HCT116 (cell line): ENCODE measurements around the gene SDK1. TPM values are rescaled to one million over a fixed set of nuclear protein-coding genes. Genes with fewer than 3 reads are reported as not detected.

ENCODE experiments used
- ATAC-seq: fragments of 200-7000 bp; cut with Tn5 transposase; 2 replicates; pipeline ENCODE4 v1.9.1; 2020; ENCODE audit warnings: mild to moderate bottlenecking, moderate library complexity
- BruUV-seq: library from RNA; stranded (reverse); fragments of 400-500 nt; replicated peaks from 2 replicates; lab custom pipeline; 2021; lab: Mats Ljungman, UMichigan
- CTCF ChIA-PET: fragments of 300-600 bp; sonication (Branson Sonifier 250); formaldehyde crosslinking; loops from one replicate; lab custom pipeline; 2021; ENCODE audit warnings: antibody characterized with exemption; lab: Charles Lee
- POLR2A ChIA-PET: fragments of 300-600, 350-600 bp; sonication (Branson Sonifier 250); formaldehyde crosslinking; loops from one replicate; lab custom pipeline; 2021; ENCODE audit warnings: antibody characterized with exemption; lab: Charles Lee
- RAD21 ChIA-PET, 2 experiments: fragments of 300-600 bp; sonication (Branson Sonifier 250); formaldehyde crosslinking; loops; one replicate each; lab custom pipeline; 2023; ENCODE audit warnings: low total read pairs in 2 of 2; ENCODE audit not compliant: uncharacterized antibody in 2 of 2, unreplicated experiment in 2 of 2, low non-redundant PET in 1 of 2; lab: Charles Lee
- DNase-seq: peaks from one replicate; pipeline ENCODE4 v3.0.0-alpha.2; 2010; ENCODE audit warnings: low read depth, low spot score
- H2AFZ ChIP-seq: fragments of 200-600 bp; shearing (Covaris generic), sonication (generic); 2 replicates; pipeline ENCODE4 v1.6.1; 2017; ENCODE audit warnings: low read depth, mixed run types, mixed read lengths, antibody characterized with exemption, low read length; ENCODE audit not compliant: poor library complexity, severe bottlenecking
- H3K27ac ChIP-seq: 2 replicates; pipeline ENCODE4 v1.5.1; 2012; ENCODE audit warnings: low read depth, low read length
- H3K27me3 ChIP-seq: fragments of 200-600 bp; sonication (generic); 2 replicates; pipeline ENCODE4 v1.6.1; 2016; ENCODE audit warnings: mixed run types, low read length, mixed read lengths; ENCODE audit not compliant: insufficient read depth
- H3K36me3 ChIP-seq, 2 experiments: fragments of 200-500 bp in 1 of 2; fragments of 200-600 bp in 1 of 2; sonication (Bioruptor generic) in 1 of 2; sonication (generic) in 1 of 2; 2 replicates each; pipeline versions ENCODE4 v1.5.1 to v1.6.1; 2014 to 2016; ENCODE audit warnings: low read length in 2 of 2, inconsistent platforms in 1 of 2, mixed read lengths in 1 of 2, mixed run types in 1 of 2; ENCODE audit not compliant: insufficient read depth in 2 of 2, control insufficient read depth in 1 of 2
- H3K4me1 ChIP-seq, 2 experiments: fragments of 200-600 bp in 1 of 2; sonication (generic) in 1 of 2; 2 replicates each; pipeline versions ENCODE4 v1.5.1 to v1.6.1; 2012 to 2017; ENCODE audit warnings: low read length in 2 of 2, inconsistent platforms in 1 of 2, mild to moderate bottlenecking in 1 of 2, mixed read lengths in 1 of 2, mixed run types in 1 of 2, moderate library complexity in 1 of 2; ENCODE audit not compliant: insufficient read depth in 2 of 2, control insufficient read depth in 1 of 2
- H3K4me2 ChIP-seq: fragments of 200-600 bp; sonication (generic); 2 replicates; pipeline ENCODE4 v1.6.1; 2017; ENCODE audit warnings: mixed run types, low read length, mixed read lengths
- H3K4me3 ChIP-seq, 2 experiments: fragments of 200-600 bp in 1 of 2; sonication (generic) in 1 of 2; replicated peaks in 1 of 2; 2 replicates each; pipeline ENCODE4 v1.5.1; 2011 to 2016; ENCODE audit warnings: low read length in 2 of 2, control low read depth in 1 of 2, low read depth in 1 of 2, mild to moderate bottlenecking in 1 of 2, mixed read lengths in 1 of 2, mixed run types in 1 of 2
- H3K79me2 ChIP-seq: fragments of 200-600 bp; sonication (generic); 2 replicates; pipeline ENCODE4 v1.6.1; 2017; ENCODE audit warnings: mild to moderate bottlenecking, mixed run types, low read length, moderate library complexity, mixed read lengths; ENCODE audit not compliant: insufficient read depth
- H3K9ac ChIP-seq: fragments of 200-600 bp; sonication (generic); 2 replicates; pipeline ENCODE4 v1.6.1; 2016; ENCODE audit warnings: low read length, mixed read lengths
- H3K9me2 ChIP-seq: fragments of 200-600 bp; sonication (generic), shearing (Covaris generic); 2 replicates; pipeline ENCODE4 v1.6.1; 2017; ENCODE audit warnings: mixed run types, mild to moderate bottlenecking, moderate library complexity; ENCODE audit not compliant: insufficient read depth
- H3K9me3 ChIP-seq, 2 experiments: fragments of 200-500 bp in 1 of 2; fragments of 200-600 bp in 1 of 2; sonication (Bioruptor generic) in 1 of 2; sonication (generic) in 1 of 2; 2 replicates each; pipeline ENCODE4 v1.6.1; 2014 to 2017; ENCODE audit warnings: low read length in 2 of 2, mixed read lengths in 2 of 2, inconsistent platforms in 1 of 2, low read depth in 1 of 2, mild to moderate bottlenecking in 1 of 2, mixed run types in 1 of 2, moderate library complexity in 1 of 2; ENCODE audit not compliant: control insufficient read depth in 1 of 2, insufficient read depth in 1 of 2
- H4K20me1 ChIP-seq: fragments of 200-600 bp; sonication (generic), shearing (Covaris generic); 2 replicates; pipeline ENCODE4 v1.6.1; 2017; ENCODE audit warnings: mixed run types, mild to moderate bottlenecking, moderate library complexity; ENCODE audit not compliant: insufficient read depth
- SIN3A ChIP-seq: IDR thresholded peaks from 2 replicates; pipeline ENCODE4 v1.6.1; 2012; ENCODE audit warnings: low read depth
- SP1 ChIP-seq: IDR thresholded peaks from 2 replicates; pipeline ENCODE4 v1.6.1; 2012; ENCODE audit warnings: low read depth
- intact Hi-C: fragments of 100-400 bp; cut with micrococcal nuclease; formaldehyde crosslinking; loops from 2 replicates; pipeline ENCODE4 v1.10.0; 2022
- total RNA-seq: library from RNA; stranded (reverse); gene quantifications from one replicate; pipeline ENCODE4 v1.2.1, GENCODE V29; 2021; ENCODE audit not compliant: unreplicated experiment
- TF ChIP-seq, protein P1 (sequence below): IDR thresholded peaks from 2 replicates; pipeline ENCODE4 v1.6.1; 2011; ENCODE audit warnings: mild to moderate bottlenecking, low read length, moderate library complexity; ENCODE audit not compliant: insufficient replicate concordance; ENCODE audit errors: extremely low read depth
- TF ChIP-seq, protein P2 (sequence below): IDR thresholded peaks from 2 replicates; pipeline ENCODE4 v1.6.1; 2012

SDK1 gene
- total RNA-seq, 1 experiment from 2014 or later = 0.05 TPM

DNA sequence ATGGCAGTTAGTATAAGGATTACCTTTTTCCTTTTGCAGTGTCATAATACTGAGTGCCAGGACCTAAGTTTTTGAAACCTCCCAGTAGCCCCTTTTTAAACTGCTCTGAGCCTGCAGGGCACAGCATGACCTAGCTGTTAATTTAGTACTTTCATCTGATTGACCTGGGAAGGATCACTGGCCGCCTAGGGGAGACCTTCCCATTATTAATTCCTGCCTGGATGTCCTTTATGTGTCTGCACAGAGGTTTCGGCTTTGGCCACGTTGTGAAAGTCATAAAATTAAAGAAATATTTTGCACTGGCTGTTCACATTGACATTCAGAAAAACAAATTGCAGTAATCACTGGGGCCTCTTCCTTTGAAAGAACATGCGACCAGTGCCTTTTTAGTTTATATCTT lies 290.2 kb downstream of the SDK1 start (continued):
- TF ChIP-seq, protein P1, sequence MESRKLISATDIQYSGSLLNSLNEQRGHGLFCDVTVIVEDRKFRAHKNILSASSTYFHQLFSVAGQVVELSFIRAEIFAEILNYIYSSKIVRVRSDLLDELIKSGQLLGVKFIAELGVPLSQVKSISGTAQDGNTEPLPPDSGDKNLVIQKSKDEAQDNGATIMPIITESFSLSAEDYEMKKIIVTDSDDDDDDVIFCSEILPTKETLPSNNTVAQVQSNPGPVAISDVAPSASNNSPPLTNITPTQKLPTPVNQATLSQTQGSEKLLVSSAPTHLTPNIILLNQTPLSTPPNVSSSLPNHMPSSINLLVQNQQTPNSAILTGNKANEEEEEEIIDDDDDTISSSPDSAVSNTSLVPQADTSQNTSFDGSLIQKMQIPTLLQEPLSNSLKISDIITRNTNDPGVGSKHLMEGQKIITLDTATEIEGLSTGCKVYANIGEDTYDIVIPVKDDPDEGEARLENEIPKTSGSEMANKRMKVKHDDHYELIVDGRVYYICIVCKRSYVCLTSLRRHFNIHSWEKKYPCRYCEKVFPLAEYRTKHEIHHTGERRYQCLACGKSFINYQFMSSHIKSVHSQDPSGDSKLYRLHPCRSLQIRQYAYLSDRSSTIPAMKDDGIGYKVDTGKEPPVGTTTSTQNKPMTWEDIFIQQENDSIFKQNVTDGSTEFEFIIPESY = no peak
- no peak for TF ChIP-seq SP1
- TF ChIP-seq, protein P2, sequence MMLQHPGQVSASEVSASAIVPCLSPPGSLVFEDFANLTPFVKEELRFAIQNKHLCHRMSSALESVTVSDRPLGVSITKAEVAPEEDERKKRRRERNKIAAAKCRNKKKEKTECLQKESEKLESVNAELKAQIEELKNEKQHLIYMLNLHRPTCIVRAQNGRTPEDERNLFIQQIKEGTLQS = no peak

DNA sequence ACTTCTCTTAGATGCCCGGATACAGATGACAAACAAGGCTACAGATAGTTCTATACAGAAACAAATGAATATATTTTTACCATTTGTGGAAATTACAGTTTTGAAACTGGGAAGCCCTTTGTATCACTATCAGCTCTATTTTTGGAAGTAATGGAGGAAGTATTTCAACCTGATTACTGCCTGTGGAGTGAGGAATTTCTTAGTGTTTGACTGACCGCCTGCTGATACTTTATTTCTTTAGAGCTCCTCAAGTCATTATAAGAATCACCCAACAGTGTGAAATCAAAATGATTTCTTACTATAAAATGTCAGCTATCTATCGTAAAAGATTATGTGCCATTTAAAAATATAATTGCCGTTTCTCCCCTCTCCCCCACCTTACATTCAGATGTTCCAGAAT lies 290.9 kb downstream of the SDK1 start:
- no TSS peak for BruUV-seq
- DNase-seq (no peak), ATAC-seq (no peak)
- H3K4me2 ChIP-seq = no peak overlapping the region
- no peaks in the 10 kb centered on the region for H3K9me3 ChIP-seq
- H3K27me3 ChIP-seq = peaks cover 19% of the 10 kb centered on the region
- no peak overlapping the region for H3K27ac ChIP-seq
- no peak overlapping the region for H3K4me3 ChIP-seq
- no peaks in the 10 kb centered on the region for H3K9me2 ChIP-seq
- intact Hi-C loops = no loop called here
- H3K79me2 ChIP-seq = no peaks in the 10 kb centered on the region
- no peaks in the 10 kb centered on the region for H4K20me1 ChIP-seq
- H3K4me1 ChIP-seq = no peaks in the 10 kb centered on the region
- H2AFZ ChIP-seq = no peak overlapping the region
- H3K36me3 ChIP-seq = no peaks in the 10 kb centered on the region
- TF ChIP-seq SIN3A = no peak
- ChIA-PET RAD21 (no interaction called here), POLR2A (no interaction called here), CTCF (no interaction called here)
- no peak overlapping the region for H3K9ac ChIP-seq
